ENCODE data around the gene SLC7A10. TPM values are rescaled to one million over a fixed set of nuclear protein-coding genes. Genes with fewer than 3 reads are reported as not detected.
"Not testable (repeated sequence)": the region's sequence is repeated elsewhere in the genome, so short reads cannot be mapped to it uniquely, and the experiment has no call there.

The SLC7A10 gene
- total RNA-seq, 1 donor from 2014 or later: not detected

GRCh38 chr19:33171916-33172359, 53.7 kb downstream of the SLC7A10 start:
- no peak for DNase-seq
- no peak for TF ChIP-seq CTCF (IDR thresholded peaks at IDR 0.05; ENCODE audit: partially characterized antibody, unreplicated experiment)
- peaks cover 8% of the 10 kb centered on the region for H3K27me3 Mint-ChIP-seq (ENCODE audit: unreplicated experiment)
- no peak overlapping the region for H3K4me3 Mint-ChIP-seq (ENCODE audit: unreplicated experiment)
- peaks cover 12% of the 10 kb centered on the region for H3K9me3 Mint-ChIP-seq (ENCODE audit: unreplicated experiment)
- H3K36me3 Mint-ChIP-seq (ENCODE audit: unreplicated experiment): peaks cover 8% of the 10 kb centered on the region
- no peak overlapping the region for H3K27ac Mint-ChIP-seq (ENCODE audit: unreplicated experiment)
- H3K4me1 Mint-ChIP-seq (ENCODE audit: low read depth, unreplicated experiment): peaks cover 7% of the 10 kb centered on the region

GRCh38 chr19:33171222-33171795, 54.3 kb downstream of the SLC7A10 start:
- no peak overlapping the region for H3K4me3 Mint-ChIP-seq (ENCODE audit: unreplicated experiment)
- no peak overlapping the region for H3K27ac Mint-ChIP-seq (ENCODE audit: unreplicated experiment)
- peaks cover 8% of the 10 kb centered on the region for H3K36me3 Mint-ChIP-seq (ENCODE audit: unreplicated experiment)
- peaks cover 6% of the 10 kb centered on the region for H3K4me1 Mint-ChIP-seq (ENCODE audit: low read depth, unreplicated experiment)
- no peak for TF ChIP-seq CTCF (IDR thresholded peaks at IDR 0.05; ENCODE audit: partially characterized antibody, unreplicated experiment)
- H3K9me3 Mint-ChIP-seq (ENCODE audit: unreplicated experiment): peaks cover 8% of the 10 kb centered on the region
- H3K27me3 Mint-ChIP-seq (ENCODE audit: unreplicated experiment): peaks cover 5% of the 10 kb centered on the region
- DNase-seq: no peak

GRCh38 chr19:33168528-33168927, 57.1 kb downstream of the SLC7A10 start:
- Mint-ChIP-seq H3K27me3 (ENCODE audit: unreplicated experiment) (no peaks in the 10 kb centered on the region), H3K4me1 (ENCODE audit: low read depth, unreplicated experiment) (no peaks in the 10 kb centered on the region), H3K27ac (ENCODE audit: unreplicated experiment) (no peak overlapping the region), H3K36me3 (ENCODE audit: unreplicated experiment) (peaks cover 12% of the 10 kb centered on the region), H3K4me3 (ENCODE audit: unreplicated experiment) (no peak overlapping the region), H3K9me3 (ENCODE audit: unreplicated experiment) (peaks cover 2% of the 10 kb centered on the region)
- no peak for TF ChIP-seq CTCF (IDR thresholded peaks at IDR 0.05; ENCODE audit: partially characterized antibody, unreplicated experiment)
- DNase-seq: no peak

GRCh38 chr19:33167438-33167837, 58.2 kb downstream of the SLC7A10 start:
- Mint-ChIP-seq H3K27ac (ENCODE audit: unreplicated experiment) (no peak overlapping the region), H3K36me3 (ENCODE audit: unreplicated experiment) (peaks cover 12% of the 10 kb centered on the region), H3K9me3 (ENCODE audit: unreplicated experiment) (peaks cover 2% of the 10 kb centered on the region), H3K4me1 (ENCODE audit: low read depth, unreplicated experiment) (no peaks in the 10 kb centered on the region), H3K4me3 (ENCODE audit: unreplicated experiment) (no peak overlapping the region), H3K27me3 (ENCODE audit: unreplicated experiment) (no peaks in the 10 kb centered on the region)
- TF ChIP-seq CTCF (IDR thresholded peaks at IDR 0.05; ENCODE audit: partially characterized antibody, unreplicated experiment): no peak
- DNase-seq: no peak

GRCh38 chr19:33166037-33166436, 59.6 kb downstream of the SLC7A10 start:
- H3K9me3 Mint-ChIP-seq (ENCODE audit: unreplicated experiment); H3K4me1 Mint-ChIP-seq (ENCODE audit: low read depth, unreplicated experiment); H3K27ac Mint-ChIP-seq (ENCODE audit: unreplicated experiment); DNase-seq; H3K4me3 Mint-ChIP-seq (ENCODE audit: unreplicated experiment); H3K27me3 Mint-ChIP-seq (ENCODE audit: unreplicated experiment): not testable (repeated sequence)
- H3K36me3 Mint-ChIP-seq (ENCODE audit: unreplicated experiment): peaks cover 12% of the 10 kb centered on the region
